Fibroblast of mammary gland (primary cell): ENCODE data around the gene SH2D4B.

Experiments
- DNase-seq: peaks from one replicate; pipeline ENCODE4 v3.0.0-alpha.2; 2010; ENCODE audit warnings: low read depth
- H3K4me3 ChIP-seq: 2 replicates; pipeline ENCODE4 v1.5.1; 2011; ENCODE audit warnings: low read depth, mild to moderate bottlenecking, low read length, moderate library complexity; ENCODE audit not compliant: control insufficient read depth
- CTCF ChIP-seq: conservative IDR thresholded peaks from 2 replicates; pipeline ENCODE4 v1.5.1; 2011; ENCODE audit warnings: low read depth, low read length, inconsistent platforms; ENCODE audit not compliant: control insufficient read depth, insufficient read depth

The SH2D4B gene

GRCh38 chr10:80537086-80537735, 491 bp upstream of the SH2D4B start:
- DNase-seq = no peak
- TF ChIP-seq CTCF = no peak
- H3K4me3 ChIP-seq = no peak overlapping the region

DNA sequence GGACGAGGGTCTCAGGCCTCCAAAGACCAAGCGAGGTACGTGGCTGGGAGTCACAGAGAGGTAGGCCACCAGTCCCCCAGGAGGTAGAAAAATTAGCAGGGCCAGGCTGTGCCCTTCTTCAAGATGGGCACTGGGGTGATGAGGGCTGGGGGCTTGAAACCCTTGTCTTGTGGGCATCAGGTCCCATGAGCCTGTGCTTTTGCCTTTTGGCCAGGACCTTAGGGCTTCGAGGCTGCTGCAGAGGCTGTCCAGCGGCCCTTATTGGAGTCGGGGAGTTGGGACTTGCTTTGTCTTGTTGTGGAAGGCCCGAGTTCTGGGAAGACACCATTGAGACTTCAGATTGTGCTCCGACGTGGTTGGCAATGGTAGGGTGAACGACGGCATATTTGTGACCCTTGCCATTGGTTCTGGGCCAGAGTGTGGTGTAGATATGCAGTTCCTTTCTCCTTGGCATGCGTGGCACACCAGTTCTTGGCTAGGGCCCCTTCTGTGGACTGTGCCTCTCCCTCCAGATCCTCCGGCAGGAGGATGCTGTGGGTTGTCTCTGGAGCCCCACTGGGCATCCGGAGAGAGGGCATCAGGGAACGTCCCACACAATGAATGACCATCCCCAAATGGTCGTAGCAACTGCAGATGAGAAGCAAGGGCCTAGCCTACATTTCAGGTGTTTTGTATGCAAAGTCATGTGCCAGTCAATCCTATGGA, 931 bp downstream of the SH2D4B start:
- no peak for TF ChIP-seq CTCF
- DNase-seq = no peak
- H3K4me3 ChIP-seq = no peak overlapping the region

- no peak overlapping the region for H3K4me3 ChIP-seq
- no peak for DNase-seq
- TF ChIP-seq CTCF = no peak
Observed at GRCh38 chr10:80539421-80540031, 1.8 kb downstream of the SH2D4B start.

DNA sequence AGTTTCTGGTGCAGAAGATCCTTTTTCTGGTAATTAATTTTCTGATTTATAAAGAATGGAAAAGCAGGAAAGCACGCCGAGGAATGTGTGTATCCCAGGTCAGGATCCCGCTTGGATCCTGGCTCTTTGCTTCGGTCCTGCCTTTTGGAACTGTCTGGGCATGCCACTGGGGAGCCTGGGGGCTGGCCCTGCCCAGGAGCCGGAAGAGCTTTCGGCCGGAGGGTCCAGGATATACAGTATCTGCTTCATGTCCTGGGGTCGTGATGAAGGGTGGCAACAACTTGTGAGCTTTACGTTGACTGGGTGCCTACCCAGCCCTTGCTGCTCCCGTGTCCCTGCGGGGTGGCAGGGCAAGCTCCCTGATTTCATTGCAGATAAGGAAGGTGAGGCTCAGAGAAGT, 2.4 kb downstream of the SH2D4B start:
- H3K4me3 ChIP-seq = no peak overlapping the region
- DNase-seq = no peak
- no peak for TF ChIP-seq CTCF

DNA sequence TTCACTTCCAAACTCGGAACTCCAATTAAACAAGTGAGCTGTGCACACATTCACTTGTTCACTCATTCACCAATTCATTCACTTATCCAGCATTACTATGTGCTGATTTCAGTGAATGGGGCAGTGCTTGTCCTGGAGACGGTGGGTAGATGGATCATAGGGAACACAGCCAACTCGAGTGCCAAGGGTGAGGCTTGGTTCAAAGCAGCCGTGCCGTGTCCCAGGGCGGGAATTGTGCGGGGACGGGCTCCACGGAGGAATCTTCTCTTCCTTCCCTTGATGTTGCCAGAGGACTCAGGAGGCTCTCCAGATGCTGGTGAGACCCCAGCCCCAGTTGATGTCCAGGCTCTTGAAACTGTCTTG, 2.9 kb downstream of the SH2D4B start:
- TF ChIP-seq CTCF = no peak
- no peak overlapping the region for H3K4me3 ChIP-seq
- no peak for DNase-seq

DNA sequence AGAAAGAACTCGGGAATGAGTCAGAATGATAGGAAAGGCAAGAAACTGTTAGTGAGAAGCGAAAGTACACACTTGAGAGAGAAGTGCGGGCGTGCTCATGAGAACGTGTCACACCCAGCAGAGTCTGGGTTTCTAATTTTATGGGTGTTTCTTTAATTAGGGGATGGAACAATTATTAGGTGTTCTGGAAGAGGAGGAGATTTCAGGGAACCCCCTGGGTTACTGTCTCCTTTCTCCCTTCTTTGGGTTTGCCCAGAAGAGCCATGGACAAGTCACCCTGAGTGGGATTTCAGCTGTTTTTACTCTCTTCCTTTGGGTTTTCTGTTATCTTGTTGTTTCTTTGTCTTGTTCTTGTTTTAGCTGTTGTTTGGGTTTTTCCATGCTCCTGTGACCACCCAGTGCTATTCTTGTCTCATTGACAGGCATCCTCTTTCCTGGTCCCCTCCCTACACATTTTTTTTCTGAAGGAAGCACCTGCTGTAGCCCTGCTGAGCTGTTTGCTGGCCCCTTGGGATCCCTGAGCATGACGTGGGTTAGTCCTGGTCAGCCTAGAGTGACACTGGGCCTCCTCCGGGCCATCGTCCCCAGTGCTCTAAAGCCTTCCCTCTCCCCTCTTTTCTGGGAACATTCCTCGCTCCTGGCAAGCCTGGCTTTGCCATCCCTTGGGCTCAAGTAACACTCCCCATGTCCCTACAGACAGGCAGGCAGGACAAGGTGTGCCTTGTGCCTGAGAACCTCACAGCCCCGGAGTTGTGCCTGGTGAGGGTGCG, 3.5 kb downstream of the SH2D4B start:
- H3K4me3 ChIP-seq = no peak overlapping the region
- no peak for DNase-seq
- TF ChIP-seq CTCF = no peak
